LHCN-M2 (cell line): ENCODE measurements around the gene XCR1. TPM values are rescaled to one million over a fixed set of nuclear protein-coding genes. Genes with fewer than 3 reads are reported as not detected.
"Not testable (repeated sequence)": the region's sequence is repeated elsewhere in the genome, so short reads cannot be mapped to it uniquely, and the experiment has no call there.

ENCODE experiments used
- DNase-seq: peaks from one replicate; pipeline ENCODE4 v3.0.0-alpha.2; 2012; ENCODE audit warnings: low read depth
- polyA plus RNA-seq: library from polyadenylated mRNA; unstranded; fragments of >200 nt; gene quantifications from one replicate; pipeline ENCODE4 v1.2.1, GENCODE V29; 2012; ENCODE audit warnings: missing spikeins
- total RNA-seq: library from RNA; depleted of rRNA; stranded (reverse); fragments of >200 nt; gene quantifications from 2 replicates; pipeline ENCODE4 v1.2.3, GENCODE V29; 2014; rRNA removed

XCR1 gene, protein sequence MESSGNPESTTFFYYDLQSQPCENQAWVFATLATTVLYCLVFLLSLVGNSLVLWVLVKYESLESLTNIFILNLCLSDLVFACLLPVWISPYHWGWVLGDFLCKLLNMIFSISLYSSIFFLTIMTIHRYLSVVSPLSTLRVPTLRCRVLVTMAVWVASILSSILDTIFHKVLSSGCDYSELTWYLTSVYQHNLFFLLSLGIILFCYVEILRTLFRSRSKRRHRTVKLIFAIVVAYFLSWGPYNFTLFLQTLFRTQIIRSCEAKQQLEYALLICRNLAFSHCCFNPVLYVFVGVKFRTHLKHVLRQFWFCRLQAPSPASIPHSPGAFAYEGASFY
- 0.06 TPM in 1 of 2 replicates, not detected in the other for total RNA-seq
- polyA plus RNA-seq: not detected

DNA sequence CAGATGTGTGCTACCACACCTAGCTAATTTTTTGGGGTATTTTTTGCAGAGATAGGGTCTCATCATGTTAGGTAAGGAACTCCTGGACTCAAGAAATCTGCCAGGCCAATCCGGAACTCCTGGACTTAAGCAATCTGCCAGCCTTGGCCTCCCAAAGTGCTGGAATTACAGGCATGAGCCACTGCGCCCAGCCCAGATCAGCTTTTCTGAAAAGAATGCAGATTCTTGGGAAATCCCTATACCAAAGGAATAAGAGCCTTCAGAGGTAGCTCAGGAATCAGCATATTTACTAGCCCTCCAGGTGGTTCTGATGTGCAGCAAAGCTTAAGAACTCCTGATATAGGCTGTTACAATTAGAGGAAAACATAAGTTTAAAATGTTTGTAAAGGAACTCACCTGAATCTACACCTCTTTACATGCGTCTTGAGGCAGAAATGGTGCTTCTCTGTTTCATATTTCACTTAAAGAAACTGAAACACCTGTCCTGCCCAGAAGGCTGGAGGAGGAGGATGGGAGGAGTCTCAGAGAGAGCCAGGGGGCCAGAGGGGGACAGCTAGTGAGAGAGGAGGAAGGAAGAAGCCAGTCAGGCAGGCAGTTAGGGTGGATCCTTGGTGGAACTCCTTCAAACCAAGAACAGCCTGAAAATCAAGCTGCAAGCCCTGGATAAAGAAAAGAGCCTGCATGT is at the start of gene XCR1:
Gene XCR1 (minus strand): TSS at position 463 of the 685 bp plus-strand sequence. CDS start 5,536 bp downstream, outside the sequence.
- DNase-seq: no peak

DNA sequence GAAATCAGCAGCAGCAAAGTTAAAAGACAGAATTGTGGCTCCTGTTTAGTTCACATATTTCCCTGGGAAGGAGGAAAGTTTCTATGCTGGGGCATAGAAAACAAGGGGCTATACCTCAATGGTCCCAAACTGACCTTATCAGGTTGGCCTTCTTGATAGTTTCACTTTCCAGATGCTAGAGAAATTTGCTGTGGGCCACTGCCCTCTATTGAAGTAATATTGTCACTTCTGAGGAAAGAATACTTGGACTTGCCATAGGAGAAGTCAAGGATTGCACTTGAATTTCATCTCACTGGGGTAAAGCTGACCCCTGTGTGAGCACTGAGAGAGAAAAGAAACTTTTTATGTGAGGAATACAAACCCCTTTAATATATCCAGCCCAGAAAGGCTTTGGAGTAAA is 49.3 kb upstream of the XCR1 start:
- DNase-seq: peak; percentile 26

DNA sequence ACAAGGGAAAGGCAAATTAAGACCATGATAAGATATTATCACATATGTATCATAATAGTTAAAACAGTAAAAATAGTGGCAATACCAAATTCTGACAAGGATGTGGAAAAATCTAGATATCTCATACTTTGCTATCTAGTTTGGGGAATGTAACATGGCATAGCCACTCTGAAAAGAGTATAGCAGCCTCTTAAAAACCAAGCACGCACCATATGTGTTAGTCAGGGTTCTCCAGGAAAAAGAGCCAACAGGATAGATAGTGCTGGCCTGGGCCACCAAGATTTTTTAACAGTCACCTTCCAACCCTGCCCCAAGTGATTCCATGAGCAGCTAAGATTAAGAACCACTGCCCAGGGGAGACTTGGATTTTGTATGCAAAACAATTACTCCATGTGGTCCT is 48.5 kb upstream of the XCR1 start:
- DNase-seq: no peak

DNA sequence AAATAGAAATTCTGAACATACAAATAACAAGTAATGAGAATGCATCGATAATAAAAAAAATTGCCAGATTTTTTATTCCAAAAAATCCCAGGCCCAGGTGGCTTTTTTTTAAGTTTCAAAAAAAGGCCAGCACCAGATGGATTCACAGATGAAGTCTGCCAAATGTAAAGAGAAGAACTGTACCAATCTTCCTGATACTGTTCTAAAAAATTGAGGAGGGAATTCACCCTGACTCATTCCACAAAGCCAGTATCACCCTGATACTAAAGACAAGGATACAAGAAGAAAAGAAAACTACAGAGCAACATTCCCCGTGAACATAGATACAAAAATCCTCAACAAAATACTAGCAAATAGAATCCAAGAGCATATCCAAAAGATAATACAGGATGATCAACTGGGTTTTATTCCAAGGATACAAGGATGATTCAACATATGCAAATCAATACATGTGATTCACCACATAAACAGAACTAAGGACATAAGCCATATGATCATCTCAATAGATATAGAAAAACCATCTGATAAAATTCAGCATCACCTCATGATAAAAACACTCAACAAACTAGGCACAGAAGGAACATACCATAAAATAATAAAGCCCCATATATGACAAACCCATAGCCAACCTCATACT is 44.1 kb upstream of the XCR1 start:
- DNase-seq: no peak

DNA sequence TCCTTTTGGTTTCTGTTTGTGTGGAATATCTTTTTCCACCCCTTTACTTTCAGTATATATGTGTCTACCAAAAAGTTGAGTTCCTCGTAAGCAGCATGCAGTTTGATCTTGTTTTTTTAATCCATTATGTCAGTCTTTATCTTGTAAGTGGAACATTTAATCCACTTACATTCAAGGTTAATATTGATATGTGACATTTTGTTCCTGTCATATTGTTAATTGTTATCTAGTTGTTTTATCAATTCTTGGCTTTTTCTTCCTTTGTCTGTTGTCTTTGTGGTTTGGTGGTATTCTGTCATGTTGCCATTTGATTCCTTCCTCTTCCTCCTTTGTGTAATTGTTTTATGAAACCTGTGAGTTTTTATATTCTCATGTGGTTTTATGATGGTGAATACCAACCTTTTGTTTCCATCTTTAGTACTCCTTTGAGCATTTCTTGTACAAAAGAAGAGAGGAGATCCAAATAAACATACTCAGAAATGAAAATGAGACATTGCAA is 43.4 kb upstream of the XCR1 start:
- no peak for DNase-seq

DNA sequence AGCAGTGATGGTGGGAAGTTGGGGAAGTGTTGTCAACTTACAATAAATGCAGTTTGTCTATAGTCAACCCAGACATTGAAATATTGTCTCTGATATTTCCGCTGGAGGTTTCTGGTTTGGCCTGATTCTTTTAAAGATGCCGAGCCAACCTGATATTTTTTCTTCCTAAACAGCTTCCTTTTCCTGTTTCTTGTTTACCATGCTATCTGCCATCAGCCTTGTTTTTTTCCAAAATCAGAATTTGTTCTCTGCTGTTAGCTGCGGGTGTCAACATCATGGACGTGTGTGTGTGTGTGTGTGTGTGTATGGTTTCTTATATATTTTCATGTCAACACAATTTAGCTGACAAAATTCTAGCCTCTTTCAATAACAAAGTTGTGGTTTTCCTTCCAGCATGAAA is 41.2 kb upstream of the XCR1 start:
- DNase-seq: no peak

DNA sequence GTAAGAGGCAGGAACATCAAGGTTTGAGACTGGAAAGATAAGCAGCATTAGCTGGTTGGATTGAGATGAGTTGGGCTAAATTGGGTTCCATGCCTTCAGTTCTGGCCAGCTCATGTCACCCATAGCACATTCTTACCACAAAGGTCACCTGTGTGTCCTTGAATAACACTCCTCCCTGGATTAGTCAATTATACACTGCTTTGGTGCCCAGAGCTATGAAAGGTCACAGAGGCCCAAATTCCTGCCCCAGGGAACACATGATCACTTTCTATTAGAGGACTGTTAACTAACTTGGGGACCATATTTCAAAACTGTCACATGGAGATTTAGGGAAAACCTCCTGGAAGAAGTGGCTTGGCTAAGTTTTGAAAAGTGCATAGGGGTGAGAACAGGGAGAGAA is 40.1 kb upstream of the XCR1 start:
- no peak for DNase-seq

DNA sequence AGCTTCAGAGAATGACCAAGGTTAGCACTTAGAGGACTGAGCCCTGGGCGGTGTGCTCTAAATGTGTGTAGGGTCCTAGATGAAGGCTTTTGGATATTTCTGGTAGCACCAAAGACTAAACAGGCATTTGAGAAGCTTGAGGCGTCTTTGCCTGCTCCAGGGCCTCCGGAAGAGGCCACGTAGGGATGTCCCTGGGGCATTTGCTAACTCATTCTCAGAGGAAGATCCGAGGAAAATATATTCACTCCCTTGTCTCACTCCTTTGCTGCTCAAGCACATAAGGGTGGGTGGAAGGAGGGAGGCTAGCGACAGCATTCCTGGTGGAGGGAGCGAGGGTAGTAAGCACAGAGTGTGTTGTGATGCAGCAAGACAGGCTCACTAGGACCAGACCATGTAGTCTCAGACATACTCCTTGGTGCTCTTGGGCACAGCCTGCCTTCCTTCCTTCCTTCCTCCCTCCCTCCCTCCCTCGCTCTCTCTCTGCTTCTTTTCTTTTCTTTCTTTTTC is 38.5 kb upstream of the XCR1 start:
- DNase-seq: no peak

DNA sequence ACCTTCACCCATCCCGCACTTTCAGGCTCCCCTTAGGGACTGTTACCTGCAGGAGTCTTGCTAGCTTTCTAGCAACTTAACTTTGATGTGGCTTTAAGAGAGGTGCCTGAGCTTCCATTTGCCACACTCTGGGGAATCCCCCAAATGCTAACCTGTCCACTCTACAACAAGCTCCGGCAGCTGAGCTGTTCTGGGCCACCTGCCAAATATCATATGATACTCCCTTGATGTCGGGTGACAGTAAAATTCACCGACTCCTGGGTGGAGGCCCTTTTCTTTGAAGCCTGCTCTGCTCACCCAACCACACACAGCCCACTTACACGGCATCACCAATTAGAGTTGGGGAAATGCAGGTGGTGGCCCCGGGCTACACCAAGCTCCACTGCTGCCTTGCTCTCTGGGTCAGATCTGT is 38.0 kb upstream of the XCR1 start:
- peak; percentile 51 for DNase-seq

DNA sequence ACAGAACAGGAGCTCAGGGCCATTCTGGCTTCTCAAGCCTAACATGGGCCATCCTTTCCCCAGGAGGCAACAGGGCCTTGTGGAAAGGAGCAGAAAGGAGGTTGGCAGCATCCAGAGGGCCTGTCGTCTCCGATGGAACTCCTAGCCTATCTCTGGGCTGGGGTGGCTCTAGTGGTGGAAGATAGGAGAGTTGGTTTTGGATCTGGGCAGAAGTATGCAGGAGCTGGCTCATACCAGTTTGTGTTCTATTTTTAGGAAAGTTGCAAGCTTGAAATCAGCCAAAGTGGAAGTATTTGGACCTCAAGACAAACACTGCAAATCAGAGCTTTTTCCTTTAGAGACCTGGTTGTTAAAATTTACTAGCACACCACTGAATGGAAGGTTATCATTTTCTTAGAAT is 35.4 kb upstream of the XCR1 start:
- DNase-seq: no peak

DNA sequence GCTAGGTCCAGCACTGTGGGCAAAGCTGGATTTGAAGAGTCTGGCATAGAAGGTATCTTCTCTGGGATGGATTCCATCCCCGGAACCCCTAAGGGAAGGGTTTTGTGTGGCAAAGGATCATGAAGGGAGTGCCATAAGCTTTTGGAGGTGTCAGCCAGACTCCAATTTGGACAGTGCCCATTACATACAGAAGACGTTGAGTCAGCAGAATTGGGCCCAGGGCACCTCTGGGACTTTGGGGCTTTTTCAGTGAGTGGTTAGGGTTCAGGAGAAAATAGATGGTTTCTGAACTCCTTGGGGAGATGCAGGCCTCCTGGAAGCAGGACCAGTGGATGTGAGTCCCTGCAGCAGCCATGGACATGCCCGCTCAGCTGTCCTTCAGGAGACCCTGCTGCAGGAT is 34.6 kb upstream of the XCR1 start:
- DNase-seq: no peak

DNA sequence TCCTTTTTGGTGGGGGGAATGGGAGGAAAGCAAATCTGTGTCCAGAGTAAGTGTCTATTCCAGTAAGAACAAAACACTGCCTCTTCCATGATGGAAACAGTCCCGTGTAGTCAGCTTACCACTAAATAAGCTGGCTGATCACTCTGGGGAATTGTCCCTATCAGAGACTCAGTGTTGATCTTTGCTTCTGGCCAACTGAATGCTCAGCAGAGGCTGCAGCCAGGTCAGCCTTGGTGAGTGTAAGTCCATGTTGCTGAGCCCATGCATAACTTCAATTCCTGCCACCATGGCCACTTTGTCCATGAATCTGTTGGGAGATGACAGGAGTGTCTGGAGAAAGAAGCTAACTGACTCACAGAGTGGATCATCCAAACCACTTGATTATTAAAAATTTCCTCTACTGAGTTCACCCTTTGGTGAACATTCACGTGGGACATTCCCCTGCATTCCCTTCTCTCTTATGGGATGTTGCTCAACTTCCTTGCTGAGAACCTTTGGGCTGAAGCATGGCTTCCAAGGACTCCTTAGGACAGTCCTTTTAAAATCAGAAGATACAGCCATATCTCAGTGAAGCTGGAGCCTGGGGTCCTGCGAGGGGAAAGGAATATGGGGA is 33.9 kb upstream of the XCR1 start:
- DNase-seq: no peak

DNA sequence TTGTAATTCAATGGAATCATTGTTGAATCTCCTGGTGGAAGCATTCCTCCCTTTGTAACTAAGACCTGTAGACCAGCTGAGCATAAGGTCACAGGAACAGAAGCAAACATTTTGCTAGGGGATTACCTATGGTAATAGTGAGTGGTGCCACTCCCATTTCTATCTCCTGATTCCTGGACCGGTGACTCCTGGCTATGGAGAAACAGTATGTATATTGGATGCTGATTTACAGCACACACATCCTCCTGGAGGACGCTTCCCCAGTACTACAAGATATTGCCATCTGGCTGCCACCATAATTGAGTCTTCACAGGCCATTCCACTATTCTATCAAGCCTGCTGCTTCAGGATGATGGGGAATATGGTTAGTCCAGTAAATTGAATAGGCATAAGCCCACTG is 33.3 kb upstream of the XCR1 start:
- no peak for DNase-seq

DNA sequence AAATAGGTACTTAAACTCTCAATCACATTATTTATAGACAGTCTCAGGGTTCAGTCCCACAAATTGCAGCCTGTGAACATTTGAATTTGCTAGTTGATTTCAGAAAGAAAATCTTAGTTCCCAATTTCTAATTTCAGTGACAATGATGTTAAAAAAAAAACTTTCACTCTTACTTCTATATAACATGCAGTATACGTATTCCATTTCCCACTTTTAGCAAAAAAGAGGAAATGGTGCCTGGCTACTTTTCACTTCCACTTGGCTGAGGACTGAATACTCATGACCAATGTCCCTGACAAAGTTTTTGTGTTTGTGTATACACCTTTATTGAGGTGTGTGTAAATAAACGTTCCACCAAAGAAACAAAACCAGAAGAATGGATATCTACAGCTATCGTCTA is 32.1 kb upstream of the XCR1 start:
- no peak for DNase-seq

DNA sequence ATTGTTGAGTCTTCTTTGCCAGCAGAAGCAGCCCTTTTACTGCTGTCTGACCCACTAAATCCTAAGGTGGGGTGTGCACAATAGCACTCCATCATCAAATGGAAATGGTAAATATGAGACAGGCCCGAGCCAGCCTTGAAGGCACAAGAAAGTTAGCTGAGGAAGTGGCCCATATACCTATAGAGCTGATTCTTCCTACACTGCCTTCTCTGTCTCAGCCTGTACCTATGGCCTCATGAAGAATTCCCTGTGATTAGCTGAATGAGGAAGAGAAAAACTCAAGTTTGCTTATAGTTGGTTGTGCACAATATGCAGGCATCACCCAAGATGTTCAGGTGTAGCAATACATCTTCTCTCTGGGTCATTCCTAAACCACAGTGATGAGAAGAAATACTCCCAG is 31.7 kb upstream of the XCR1 start:
- no peak for DNase-seq

DNA sequence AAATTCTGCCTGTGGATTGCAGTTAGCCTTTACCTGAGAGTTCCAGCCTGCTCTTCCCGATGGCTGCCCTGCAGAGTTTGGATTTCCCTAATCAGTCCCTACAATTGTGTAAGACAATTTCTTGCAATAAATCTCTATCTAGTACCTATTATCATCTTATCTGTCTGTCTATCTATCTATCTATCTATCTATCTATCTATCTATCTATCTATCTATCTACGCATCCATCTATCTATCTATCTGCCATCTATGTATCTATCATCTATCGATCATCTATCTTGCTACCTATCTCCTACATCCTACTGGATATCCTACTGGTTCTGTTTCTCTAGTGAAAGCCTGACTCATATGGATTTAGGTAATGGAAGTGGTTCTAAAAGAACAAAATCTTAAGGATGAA is 30.4 kb upstream of the XCR1 start:
- no peak for DNase-seq

DNA sequence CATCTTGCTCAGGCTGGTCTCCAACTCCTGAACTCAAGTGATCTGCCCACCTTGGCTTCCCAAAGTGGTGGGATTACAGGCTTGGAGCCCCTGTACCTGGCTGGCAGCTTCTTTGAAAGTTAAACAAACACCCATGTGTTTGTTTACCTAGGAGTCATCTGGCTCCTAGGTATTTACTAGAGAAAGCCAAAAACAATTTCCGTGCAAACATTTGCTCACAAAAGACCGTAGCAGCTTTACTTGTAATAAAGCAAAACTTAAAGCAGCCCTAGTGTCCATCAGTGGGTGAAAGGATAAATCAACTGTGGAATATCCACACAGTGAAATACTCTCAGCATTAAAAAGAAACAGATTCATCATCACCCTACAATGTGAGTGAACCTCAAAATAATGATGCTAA is 29.4 kb upstream of the XCR1 start:
- DNase-seq: no peak

DNA sequence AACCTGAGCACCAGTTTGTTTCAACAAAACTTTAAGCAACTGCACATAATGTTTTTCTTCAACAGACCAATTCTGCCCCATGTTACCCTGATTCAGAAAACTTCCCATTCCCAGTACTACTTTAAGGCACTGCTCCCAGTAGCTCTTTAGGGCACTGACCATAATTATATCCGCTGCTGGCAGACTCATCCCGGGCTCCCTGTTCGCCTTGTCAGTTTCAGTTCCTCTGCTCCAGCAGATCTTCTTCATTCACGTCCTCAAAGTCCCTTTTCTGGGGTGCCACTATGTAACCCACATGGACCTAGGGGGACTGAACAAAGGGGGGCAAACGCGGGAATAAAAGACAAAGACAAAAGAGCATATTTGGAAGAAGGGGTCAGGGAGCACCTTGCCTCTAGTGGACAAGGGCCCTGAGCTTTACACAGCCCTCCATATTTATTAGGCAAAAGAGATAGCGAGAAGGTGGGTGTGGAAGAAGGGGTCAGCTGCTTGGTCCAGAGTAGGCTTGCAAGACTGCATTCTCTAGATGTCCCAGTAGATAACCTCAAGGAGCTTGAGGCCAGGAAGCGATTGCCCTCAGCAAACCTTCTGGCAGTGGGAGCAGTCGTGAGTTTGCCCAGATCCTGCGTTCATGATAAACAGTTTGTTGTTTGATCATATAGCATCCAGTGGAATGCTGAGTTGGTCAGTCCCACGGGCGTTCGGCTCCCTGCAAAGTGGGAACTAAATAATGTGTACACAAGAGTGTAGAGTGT is 26.7 kb upstream of the XCR1 start:
- not testable (repeated sequence) for DNase-seq

DNA sequence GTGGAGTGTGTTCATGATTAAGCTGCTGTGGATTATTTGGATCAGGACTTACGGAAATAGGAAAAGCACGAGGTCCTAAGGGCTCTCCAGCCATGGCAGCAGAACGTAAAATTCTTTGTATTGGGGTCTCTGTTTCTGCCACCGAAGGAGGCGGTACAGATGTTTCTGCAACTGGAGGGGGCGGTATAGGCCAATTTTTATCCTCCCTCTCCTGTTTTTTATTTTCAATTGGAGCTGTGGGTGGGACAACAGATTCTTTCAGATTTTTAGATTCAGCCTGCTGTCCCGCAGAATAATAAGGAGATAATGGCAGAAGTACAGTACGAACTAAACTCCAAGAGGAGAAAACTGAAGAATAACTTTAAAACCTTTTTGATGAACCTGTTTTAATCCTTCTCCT is 26.0 kb upstream of the XCR1 start:
- DNase-seq: not testable (repeated sequence)

DNA sequence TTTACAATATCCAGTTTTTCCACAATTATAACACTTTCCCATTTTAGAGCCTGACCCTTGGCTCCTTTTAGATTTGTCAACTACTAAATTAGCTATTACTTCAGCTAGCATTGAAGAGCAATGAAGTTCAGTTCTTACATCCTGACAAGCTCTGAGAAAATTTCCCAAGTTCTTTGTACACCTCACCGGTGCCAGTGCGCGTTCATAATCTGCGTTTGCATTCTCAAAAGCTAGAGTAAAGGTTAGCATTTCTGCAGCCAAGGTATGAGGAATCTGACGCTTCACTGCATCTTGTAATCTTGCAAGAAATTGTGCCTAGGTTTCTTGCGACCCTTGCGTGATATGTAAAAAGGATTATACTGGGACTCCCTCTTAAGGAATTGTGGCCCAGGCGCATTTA is 25.2 kb upstream of the XCR1 start:
- DNase-seq: no peak

DNA sequence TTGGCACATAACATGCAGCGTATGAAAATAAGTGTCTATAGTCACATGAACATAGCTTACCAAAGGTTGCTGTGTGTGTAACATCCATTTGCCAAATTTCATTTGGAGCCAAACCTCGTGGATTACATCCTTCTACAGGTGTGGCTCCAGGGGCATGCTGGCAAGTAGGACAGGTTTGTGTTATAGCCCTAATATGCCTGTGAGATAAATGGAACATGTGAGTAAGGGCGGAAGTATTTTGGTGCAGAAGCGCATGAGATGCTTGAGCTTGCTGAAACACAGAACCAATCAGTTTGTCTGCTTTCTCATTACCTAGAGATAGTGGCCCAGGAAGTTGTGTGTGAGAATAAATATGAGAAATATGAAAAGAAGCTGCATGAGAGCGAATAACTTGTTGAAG is 21.8 kb upstream of the XCR1 start:
- DNase-seq: no peak
